Dermis lymphatic vessel endothelial cell (primary cell): ENCODE data around the gene NPFF. TPM values are rescaled to one million over a fixed set of nuclear protein-coding genes. Genes with fewer than 3 reads are reported as not detected.

Experiments used
- total RNA-seq: library from RNA; depleted of rRNA; stranded (reverse); fragments of >200 nt; gene quantifications from 2 replicates; pipeline ENCODE4 v1.2.1, GENCODE V29; 2014

NPFF gene
- not detected in 2 replicates for total RNA-seq

GRCh38 chr12:53506881-53507602, at the start of gene NPFF:
NPFF (minus strand) TSS chr12:53507484; CDS start chr12:53507474, 10 bp downstream.

GRCh38 chr12:53500776-53501614, 6.3 kb downstream of the NPFF start, which contains the start of gene TARBP2:
TARBP2 (plus strand) TSS chr12:53501283; CDS start chr12:53501409, 126 bp downstream.

GRCh38 chr12:53499266-53500141, 7.8 kb downstream of the NPFF start, which contains the start of gene MAP3K12:
MAP3K12 (minus strand) TSS chr12:53499458; CDS start chr12:53487391, 12,067 bp downstream.

Other genes with a start within 250 kb of the NPFF start
- 1.3 and 1.5 TPM in 2 replicates for gene ESPL1, start 239.2 kb downstream of the NPFF start, total RNA-seq
- gene PFDN5, start 211.9 kb downstream of the NPFF start, total RNA-seq, result 495 and 525 TPM in 2 replicates
- gene MYG1, start 207.8 kb downstream of the NPFF start, total RNA-seq, result 34.6 and 41.9 TPM in 2 replicates
- 23.7 and 24.4 TPM in 2 replicates for gene AAAS, start 185.9 kb downstream of the NPFF start, total RNA-seq
- not detected in 2 replicates for gene SP7, start 171.1 kb downstream of the NPFF start, total RNA-seq
- 30.2 and 36.9 TPM in 2 replicates for gene SP1, start 127.3 kb downstream of the NPFF start, total RNA-seq
- not detected in 2 replicates for gene AMHR2, start 83.6 kb downstream of the NPFF start, total RNA-seq
- 11.2 and 11.8 TPM in 2 replicates for gene PRR13, start 65.8 kb downstream of the NPFF start, total RNA-seq
- 379 and 479 TPM in 2 replicates for gene PCBP2, start 55.4 kb downstream of the NPFF start, total RNA-seq
- gene MAP3K12, start 8.0 kb downstream of the NPFF start, total RNA-seq, result 3.1 and 5.1 TPM in 2 replicates
- 32.4 and 37.1 TPM in 2 replicates for gene TARBP2, start 6.2 kb downstream of the NPFF start, total RNA-seq
- 8.0 and 9.7 TPM in 2 replicates for gene ATF7, start 118.9 kb upstream of the NPFF start, total RNA-seq
- 123 and 126 TPM in 2 replicates for gene ATP5MC2, start 168.6 kb upstream of the NPFF start, total RNA-seq
- 86.2 and 92.7 TPM in 2 replicates for gene CALCOCO1, start 220.0 kb upstream of the NPFF start, total RNA-seq
- not detected in 2 replicates for gene CISTR, start 244.5 kb upstream of the NPFF start, total RNA-seq